Measurements from ENCODE around the gene FNDC3B.

FNDC3B gene

GRCh38 chr3:172296975-172297332, 257.6 kb downstream of the FNDC3B start:
- TF ChIP-seq CTCF (IDR thresholded peaks at IDR 0.05; ENCODE audit: extremely low read depth, missing control alignments): no peak
- no peak for DNase-seq (ENCODE audit: low spot score)

- no peak for DNase-seq (ENCODE audit: low spot score)
- TF ChIP-seq CTCF (IDR thresholded peaks at IDR 0.05; ENCODE audit: extremely low read depth, missing control alignments): no peak
These were observed 258.9 kb downstream of the FNDC3B start for GRCh38 chr3:172298247-172298646.

- no peak for TF ChIP-seq CTCF (IDR thresholded peaks at IDR 0.05; ENCODE audit: extremely low read depth, missing control alignments)
- no peak for DNase-seq (ENCODE audit: low spot score)
These were observed 260.8 kb downstream of the FNDC3B start for GRCh38 chr3:172300187-172300586.

- DNase-seq (ENCODE audit: low spot score): no peak
- TF ChIP-seq CTCF (IDR thresholded peaks at IDR 0.05; ENCODE audit: extremely low read depth, missing control alignments): no peak
These were observed 261.5 kb downstream of the FNDC3B start for GRCh38 chr3:172300862-172301261.

GRCh38 chr3:172302203-172302602, 262.8 kb downstream of the FNDC3B start:
- no peak for TF ChIP-seq CTCF (IDR thresholded peaks at IDR 0.05; ENCODE audit: extremely low read depth, missing control alignments)
- no peak for DNase-seq (ENCODE audit: low spot score)

GRCh38 chr3:172303181-172303580, 263.8 kb downstream of the FNDC3B start:
- TF ChIP-seq CTCF (IDR thresholded peaks at IDR 0.05; ENCODE audit: extremely low read depth, missing control alignments): no peak
- no peak for DNase-seq (ENCODE audit: low spot score)

GRCh38 chr3:172303941-172304558, 264.7 kb downstream of the FNDC3B start:
- TF ChIP-seq CTCF (IDR thresholded peaks at IDR 0.05; ENCODE audit: extremely low read depth, missing control alignments): no peak
- DNase-seq (ENCODE audit: low spot score): no peak

Measured in GM20000 (cell line).